H1 (cell line): ENCODE data around the gene PPP1CA. TPM values are rescaled to one million over a fixed set of nuclear protein-coding genes. Genes with fewer than 3 reads are reported as not detected.

Experiments
- CTCF ChIA-PET: fragments of 300-600 bp; sonication (Branson Sonifier 250); formaldehyde crosslinking; loops from one replicate; lab custom pipeline; 2021; ENCODE audit not compliant: partially characterized antibody; lab: Charles Lee
- POLR2A ChIA-PET: fragments of 300-600 bp; sonication (Branson Sonifier 250); formaldehyde crosslinking; loops from one replicate; lab custom pipeline; 2021; ENCODE audit warnings: inconsistent platforms; ENCODE audit not compliant: partially characterized antibody; lab: Charles Lee
- DNase-seq, 2 experiments: peaks; one replicate each; pipeline versions ENCODE4 v3.0.0 to v3.0.0-alpha.2; 2010 to 2022; ENCODE audit warnings: low spot score in 2 of 2, low read depth in 1 of 2, mixed read lengths in 1 of 2
- FAIRE-seq: peaks from 2 replicates; lab custom pipeline; 2011; peaks lifted over from hg19 to GRCh38; lab: Jason Lieb, UNC
- H2AFZ ChIP-seq: 2 replicates; pipeline ENCODE4 v1.8.1; 2012; ENCODE audit warnings: low read length, inconsistent platforms
- H2AK5ac ChIP-seq: 2 replicates; pipeline ENCODE4 v1.6.1; 2013; ENCODE audit warnings: low read depth, low read length
- H2BK120ac ChIP-seq: replicated peaks from 2 replicates; pipeline ENCODE3; 2013; ENCODE audit warnings: low read depth, low read length, inconsistent platforms
- H2BK12ac ChIP-seq: 2 replicates; pipeline ENCODE4 v1.6.1; 2013; ENCODE audit warnings: low read depth, low read length
- H2BK15ac ChIP-seq: 2 replicates; pipeline ENCODE4 v1.6.1; 2013; ENCODE audit warnings: low read length
- H2BK20ac ChIP-seq: 2 replicates; pipeline ENCODE4 v1.6.1; 2013; ENCODE audit warnings: low read length
- H2BK5ac ChIP-seq: 2 replicates; pipeline ENCODE4 v1.6.1; 2013; ENCODE audit warnings: low read depth, low read length
- H3K14ac ChIP-seq: 2 replicates; pipeline ENCODE4 v1.6.1; 2013; ENCODE audit warnings: inconsistent platforms; ENCODE audit not compliant: insufficient read length
- H3K18ac ChIP-seq: 2 replicates; pipeline ENCODE4 v1.6.1; 2013; ENCODE audit warnings: low read length; ENCODE audit errors: extremely low read depth
- H3K23ac ChIP-seq: 2 replicates; pipeline ENCODE4 v1.6.1; 2013; ENCODE audit warnings: inconsistent platforms; ENCODE audit not compliant: insufficient read length
- H3K23me2 ChIP-seq: 2 replicates; pipeline ENCODE4 v1.6.1; 2013; ENCODE audit warnings: low read depth, low read length
- H3K27ac ChIP-seq: 2 replicates; pipeline ENCODE4 v1.6.1; 2011; ENCODE audit warnings: low read depth, low read length, inconsistent platforms
- H3K27me3 ChIP-seq, 4 experiments: replicated peaks in 1 of 4; 1 replicate in 1 of 4; 2 replicates in 3 of 4; pipeline versions ENCODE4 v1.6.1 to v1.8.1; 2011 to 2013; ENCODE audit warnings: low read length in 3 of 4, mild to moderate bottlenecking in 3 of 4, inconsistent platforms in 2 of 4, mixed read lengths in 2 of 4, moderate library complexity in 1 of 4; ENCODE audit not compliant: control insufficient read depth in 3 of 4, insufficient read depth in 3 of 4; ENCODE audit errors: extremely low read depth in 1 of 4
- H3K36me3 ChIP-seq, 4 experiments: 2 replicates each; pipeline versions ENCODE4 v1.6.1 to v1.8.1; 2011 to 2013; ENCODE audit warnings: mild to moderate bottlenecking in 4 of 4, low read length in 3 of 4, moderate library complexity in 2 of 4, control low read depth in 1 of 4, inconsistent platforms in 1 of 4; ENCODE audit not compliant: insufficient read depth in 4 of 4, control insufficient read depth in 2 of 4
- H3K4ac ChIP-seq: replicated peaks from 2 replicates; pipeline ENCODE3; 2013; ENCODE audit warnings: low read length, low read depth, mixed read lengths, inconsistent platforms; ENCODE audit not compliant: insufficient read length
- H3K4me1 ChIP-seq, 4 experiments: replicated peaks in 1 of 4; 1 replicate in 1 of 4; 2 replicates in 3 of 4; pipeline versions ENCODE4 v1.6.1 to v1.8.1; 2011 to 2013; ENCODE audit warnings: low read length in 3 of 4, inconsistent platforms in 2 of 4, mixed read lengths in 1 of 4; ENCODE audit not compliant: insufficient read depth in 4 of 4, control insufficient read depth in 3 of 4
- H3K4me2 ChIP-seq, 2 experiments: 2 replicates each; pipeline versions ENCODE4 v1.6.1 to v1.8.1; 2011 to 2013; ENCODE audit warnings: low read depth in 2 of 2, low read length in 2 of 2, control low read depth in 1 of 2, inconsistent platforms in 1 of 2, mild to moderate bottlenecking in 1 of 2; ENCODE audit not compliant: insufficient read depth in 1 of 2
- H3K4me3 ChIP-seq, 4 experiments: fragments of 200-600, 300-600 bp in 1 of 4; sonication (generic), shearing (Covaris generic), sonication (Bioruptor Twin) in 1 of 4; 2 replicates each; pipeline versions ENCODE4 v1.5.1 to v1.8.1; 2011 to 2016; ENCODE audit warnings: low read length in 4 of 4, low read depth in 3 of 4, control low read depth in 2 of 4, inconsistent platforms in 2 of 4, mild to moderate bottlenecking in 2 of 4, mixed read lengths in 1 of 4, moderate library complexity in 1 of 4; ENCODE audit not compliant: insufficient read depth in 2 of 4; ENCODE audit errors: extremely low read depth in 1 of 4
- H3K56ac ChIP-seq: replicated peaks from 2 replicates; pipeline ENCODE3; 2013; ENCODE audit warnings: low read depth, mild to moderate bottlenecking, mixed read lengths, low read length, inconsistent platforms; ENCODE audit not compliant: insufficient read length
- H3K79me1 ChIP-seq: 2 replicates; pipeline ENCODE4 v1.6.1; 2013; ENCODE audit warnings: low read depth, low read length, control low read depth
- H3K79me2 ChIP-seq, 2 experiments: 2 replicates each; pipeline versions ENCODE4 v1.6.1 to v1.8.1; 2012 to 2013; ENCODE audit warnings: low read length in 2 of 2, mild to moderate bottlenecking in 2 of 2, inconsistent platforms in 1 of 2; ENCODE audit not compliant: insufficient read depth in 2 of 2, control insufficient read depth in 1 of 2
- H3K9ac ChIP-seq, 4 experiments: replicated peaks in 1 of 4; 1 replicate in 1 of 4; 2 replicates in 3 of 4; pipeline versions ENCODE4 v1.6.1 to v1.8.1; 2011 to 2013; ENCODE audit warnings: low read depth in 3 of 4, low read length in 3 of 4, control low read depth in 2 of 4, mild to moderate bottlenecking in 2 of 4, moderate library complexity in 2 of 4, inconsistent platforms in 1 of 4; ENCODE audit errors: extremely low read depth in 1 of 4
- H3K9me3 ChIP-seq, 2 experiments: 2 replicates each; pipeline versions ENCODE4 v1.6.1 to v1.8.1; 2012 to 2013; ENCODE audit warnings: mild to moderate bottlenecking in 2 of 2, moderate library complexity in 2 of 2, control low read depth in 1 of 2, inconsistent platforms in 1 of 2, low read depth in 1 of 2, low read length in 1 of 2, mixed read lengths in 1 of 2; ENCODE audit not compliant: insufficient read depth in 2 of 2
- H4K20me1 ChIP-seq, 2 experiments: replicated peaks in 1 of 2; 2 replicates each; pipeline versions ENCODE3 to v1.8.1; 2011 to 2013; ENCODE audit warnings: inconsistent platforms in 2 of 2, low read length in 2 of 2, mild to moderate bottlenecking in 1 of 2; ENCODE audit not compliant: insufficient read depth in 2 of 2, control insufficient read depth in 1 of 2
- H4K5ac ChIP-seq: 2 replicates; pipeline ENCODE4 v1.6.1; 2013; ENCODE audit warnings: low read length, low read depth, mixed read lengths, inconsistent platforms; ENCODE audit not compliant: insufficient read length
- H4K8ac ChIP-seq: 2 replicates; pipeline ENCODE4 v1.8.0; 2013; ENCODE audit warnings: mild to moderate bottlenecking, moderate library complexity, low read length, inconsistent platforms; ENCODE audit not compliant: insufficient read depth; ENCODE audit errors: extremely low read depth
- H4K91ac ChIP-seq: replicated peaks from 2 replicates; pipeline ENCODE3; 2013; ENCODE audit warnings: low read length, mixed read lengths, inconsistent platforms; ENCODE audit not compliant: insufficient read length
- BRCA1 ChIP-seq: IDR thresholded peaks from 2 replicates; pipeline ENCODE4 v1.6.1; 2012; ENCODE audit warnings: low read depth, low read length, improper control_type of control experiment
- EGR1 ChIP-seq: IDR thresholded peaks from 2 replicates; pipeline ENCODE4 v1.6.1; 2011; ENCODE audit warnings: low read depth, low read length, borderline replicate concordance
- SIX5 ChIP-seq: IDR thresholded peaks from 2 replicates; pipeline ENCODE4 v1.6.1; 2011; ENCODE audit warnings: mild to moderate bottlenecking, low read depth, low read length
- SP4 ChIP-seq: IDR thresholded peaks from 2 replicates; pipeline ENCODE4 v1.6.1; 2012; ENCODE audit warnings: low read length, inconsistent platforms
- SRF ChIP-seq: IDR thresholded peaks from 2 replicates; pipeline ENCODE4 v1.6.1; 2011; ENCODE audit warnings: mild to moderate bottlenecking, low read depth, low read length, moderate library complexity
- ZNF274 ChIP-seq: IDR thresholded peaks from 2 replicates; pipeline ENCODE4 v1.7.0; 2012; ENCODE audit warnings: low read length, borderline replicate concordance; ENCODE audit errors: extremely low read depth
- WGBS, 2 experiments: shearing (Covaris generic) in 1 of 2; methylation state at CpG; one replicate each; pipeline versions ENCODE4 v1.1.6 to v1.1.7; 2013 to 2015; ENCODE audit warnings: low lambda C conversion rate in 2 of 2, mixed read lengths in 2 of 2, inconsistent platforms in 1 of 2, low coverage in 1 of 2, missing lambda C conversion rate in 1 of 2; ENCODE audit not compliant: insufficient replicate concordance in 2 of 2, insufficient coverage in 1 of 2, insufficient read length in 1 of 2; ENCODE audit errors: extremely low coverage in 1 of 2, missing lambda C conversion rate in 1 of 2; 5-methylcytosine and 5-hydroxymethylcytosine counted together
- polyA plus RNA-seq, 7 experiments: library from polyadenylated mRNA; depleted of rRNA in 3 of 7; stranded (reverse) in 5 of 7; unstranded in 2 of 7; fragments of >200 nt in 5 of 7; fragments of 200-250 nt in 2 of 7; gene quantifications; 1 replicate in 5 of 7; 2 replicates in 1 of 7; 4 replicates in 1 of 7; pipeline versions ENCODE4 v1.2.1 to v1.2.3, GENCODE V29; 2011 to 2013; ENCODE audit warnings: missing spikeins in 2 of 7, mixed read lengths in 2 of 7
- total RNA-seq: library from RNA; stranded (reverse); fragmentation: NEBNext Ultra II Directional; extraction: Animal tissue kit (Norgen Biotek cat#: 25700); gene quantifications from 2 replicates; pipeline ENCODE4 v1.2.1, GENCODE V29; 2021

PPP1CA gene
- total and polyA plus RNA-seq, 2 of the 8 experiments (the other 6 are each of a cell fraction or from before 2014, with no cell fraction given), result 198 to 359 TPM

- POLR2A ChIA-PET, result interaction anchor here (1.0 to 3.3 kb wide), 6 partner anchors 8 to 48 kb away, joined by 3 to 31 read pairs (median 5); partner anchors contain the start of genes PPP1CA and PTPRCAP
- H4K20me1 ChIP-seq, result peaks cover 0 to 5% of the 10 kb centered on the region in 2 experiments
Measured at GRCh38 chr11:67393437-67393836, 8.2 kb downstream of the PPP1CA start.

More at GRCh38 chr11:67393437-67393836, 8.2 kb downstream of the PPP1CA start:
- Histone ChIP-seq H3K9ac (no peak overlapping the region), H3K4me3 (no peak overlapping the region), H3K9me3 (no peaks in the 10 kb centered on the region), H3K23ac (no peak overlapping the region), H3K36me3 (peaks cover 2 to 16% (median 9%) of the 10 kb centered on the region in 4 experiments; a peak in 5 of 8 replicates), H4K91ac (no peak overlapping the region), H3K79me1 (0 out of 2 replicates have a peak, but pooled peaks cover 2% of the 10 kb centered on the region), H2AK5ac (no peak overlapping the region), H2BK15ac (no peak overlapping the region), H3K23me2 (peaks cover 13% of the 10 kb centered on the region), H2AFZ (no peak overlapping the region), H3K4ac (no peak overlapping the region), H3K18ac (no peak overlapping the region), H3K56ac (no peak overlapping the region), H3K27ac (no peak overlapping the region), H4K8ac (no peak overlapping the region), H2BK120ac (no peak overlapping the region), H2BK5ac (no peak overlapping the region), H3K14ac (no peak overlapping the region), H3K27me3 (no peaks in the 10 kb centered on the region), H4K5ac (no peak overlapping the region), H3K4me2 (no peak overlapping the region; a peak in 1 of 4 replicates), H3K79me2 (no peaks in the 10 kb centered on the region), H3K4me1 (peaks cover 0 to 9% (median 6%) of the 10 kb centered on the region in 4 experiments; a peak in 4 of 7 replicates), H2BK12ac (no peak overlapping the region), H2BK20ac (no peak overlapping the region)
- TF ChIP-seq ZNF274 (no peak), SRF (no peak), EGR1 (no peak), SP4 (no peak), SIX5 (no peak), BRCA1 (no peak)
- FAIRE-seq, result no peak
- DNase-seq, result no peak
- CTCF ChIA-PET, result interaction anchor here (7.0 to 34.8 kb wide), 2 partner anchors 13 to 35 kb away, joined by 52 to 1305 read pairs; partner anchors contain the start of gene POLD4
- 95% methylated on average over 18 of the region's 18 CpGs; no CpG with 5 or more reads in 1 of the 2 experiments for WGBS, 2 experiments
